ENCODE data around the gene LMOD3. TPM values are rescaled to one million over a fixed set of nuclear protein-coding genes. Genes with fewer than 3 reads are reported as not detected.

LMOD3 gene
- total RNA-seq, 1 donor from 2014 or later, result not detected

DNA sequence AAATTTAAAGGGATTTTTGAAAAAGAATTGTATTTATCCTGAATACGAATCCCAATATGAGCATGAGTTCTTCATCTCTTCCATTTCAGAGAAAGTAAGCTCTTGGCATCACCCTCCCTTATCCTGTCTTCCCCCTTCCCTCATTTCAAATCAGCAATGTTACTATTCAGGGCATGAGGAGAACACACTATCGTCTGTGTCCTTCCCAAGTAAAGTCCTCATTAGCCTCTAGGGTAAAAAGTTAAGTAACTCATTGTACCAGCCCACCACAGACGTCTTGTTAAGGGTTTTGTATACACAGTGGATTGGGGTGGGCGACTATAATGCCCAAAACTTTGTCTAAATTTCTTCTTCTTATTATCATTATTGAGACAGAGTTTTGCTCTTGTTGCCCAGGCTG lies 22.8 kb downstream of the LMOD3 start:
- H3K36me3 Mint-ChIP-seq, result peaks cover 13% of the 10 kb centered on the region
- H3K4me1 Mint-ChIP-seq, result no peaks in the 10 kb centered on the region

DNA sequence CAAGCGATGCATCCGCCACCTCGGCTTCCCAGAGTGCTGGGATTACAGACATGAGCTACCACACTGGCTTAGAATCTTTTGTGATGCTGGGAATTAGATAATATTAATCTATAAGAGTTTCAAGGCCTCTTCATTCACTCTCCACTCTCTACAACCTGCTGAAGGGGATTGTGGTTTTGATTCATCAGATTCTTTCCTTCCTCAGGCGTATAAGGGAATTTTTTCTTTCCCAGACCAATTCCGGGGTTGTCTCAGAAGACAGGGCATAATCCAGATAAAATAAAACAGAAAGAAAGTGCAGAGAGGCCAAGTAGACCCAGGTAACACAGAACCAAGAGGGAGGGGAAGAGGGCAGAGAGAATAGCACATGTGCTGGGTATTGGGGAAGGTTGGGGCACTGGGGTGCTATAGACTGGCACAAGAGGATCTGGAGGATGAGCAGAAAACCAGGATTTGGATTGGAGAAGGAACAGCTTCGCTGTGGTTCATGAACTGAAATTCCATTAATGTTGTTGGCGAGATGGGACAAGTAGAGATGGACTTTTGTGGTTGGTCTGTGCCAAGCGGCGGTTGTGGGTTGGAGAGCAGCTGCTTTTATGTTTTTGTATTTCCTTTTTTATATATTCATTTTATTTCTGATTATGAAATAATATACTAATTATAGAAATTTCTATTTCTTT lies 24.8 kb downstream of the LMOD3 start:
- DNase-seq (ENCODE audit: low spot score), result no peak
- Histone ChIP-seq H3K4me1 (peaks cover 3% of the 10 kb centered on the region), H3F3A (ENCODE audit: low read depth) (no peaks in the 10 kb centered on the region), H2AFZ (replicated peaks) (no peak overlapping the region), H3K9ac (no peak overlapping the region), H4K20me1 (ENCODE audit: low read depth) (peaks cover 6% of the 10 kb centered on the region), H3K4me3 (no peak overlapping the region), H3K27me3 (no peaks in the 10 kb centered on the region), H3K4me2 (no peak overlapping the region), H3K9me3 (ENCODE audit: low read depth) (no peaks in the 10 kb centered on the region), H3K27ac (no peak overlapping the region), H3K79me2 (ENCODE audit: low read depth) (peaks cover 7% of the 10 kb centered on the region), H3K36me3 (no peaks in the 10 kb centered on the region)
- Mint-ChIP-seq H3K4me1 (no peaks in the 10 kb centered on the region), H3K27ac (no peak overlapping the region), H3K9me3 (no peaks in the 10 kb centered on the region), H3K4me3 (no peak overlapping the region), H3K27me3 (ENCODE audit: insufficient read depth, low read depth) (no peaks in the 10 kb centered on the region), H3K36me3 (peaks cover 5% of the 10 kb centered on the region)
- TF ChIP-seq EZH2phosphoT487 (IDR thresholded peaks at IDR 0.05) (no peak), CTCF (IDR thresholded peaks at IDR 0.05) (no peak), EZH2 (IDR thresholded peaks at IDR 0.05) (no peak)

More for the DNA sequence above, 22.8 kb downstream of the LMOD3 start:
- Mint-ChIP-seq H3K27ac (no peak overlapping the region), H3K4me3 (no peak overlapping the region), H3K27me3 (ENCODE audit: insufficient read depth, low read depth) (no peaks in the 10 kb centered on the region), H3K9me3 (no peaks in the 10 kb centered on the region)
- TF ChIP-seq CTCF (IDR thresholded peaks at IDR 0.05) (no peak), EZH2phosphoT487 (IDR thresholded peaks at IDR 0.05) (no peak), EZH2 (IDR thresholded peaks at IDR 0.05) (no peak)
- Histone ChIP-seq H3K9ac (no peak overlapping the region), H3K79me2 (ENCODE audit: low read depth) (peaks cover 3% of the 10 kb centered on the region), H3K27me3 (no peaks in the 10 kb centered on the region), H3K4me3 (no peak overlapping the region), H3K4me2 (no peak overlapping the region), H3K36me3 (no peaks in the 10 kb centered on the region), H4K20me1 (ENCODE audit: low read depth) (peaks cover 2% of the 10 kb centered on the region), H3F3A (ENCODE audit: low read depth) (no peaks in the 10 kb centered on the region), H2AFZ (replicated peaks) (no peak overlapping the region), H3K4me1 (no peaks in the 10 kb centered on the region), H3K27ac (no peak overlapping the region), H3K9me3 (ENCODE audit: low read depth) (no peaks in the 10 kb centered on the region)
- DNase-seq (ENCODE audit: low spot score), result no peak

DNA sequence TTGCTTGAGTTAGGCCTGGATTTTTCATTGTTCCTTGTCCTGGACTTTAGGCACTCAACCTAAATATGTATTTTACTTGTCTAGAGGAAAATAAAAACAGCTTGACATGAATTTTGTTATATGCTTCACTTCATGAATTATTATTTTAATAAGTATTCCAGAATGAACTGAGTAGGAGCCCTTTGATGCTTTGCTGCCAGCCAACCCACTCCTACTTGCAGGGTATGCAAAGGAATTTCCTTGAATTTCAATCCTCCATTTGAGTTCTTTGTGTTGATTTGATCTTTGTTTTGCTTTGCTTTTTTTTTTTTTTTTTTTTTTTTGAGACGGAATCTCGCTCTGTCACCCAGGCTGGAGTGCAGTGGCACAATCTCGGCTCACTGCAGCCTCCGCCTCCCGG lies 26.1 kb downstream of the LMOD3 start:
- no peaks in the 10 kb centered on the region for H3K9me3 ChIP-seq (ENCODE audit: low read depth)
- no peaks in the 10 kb centered on the region for H3K36me3 ChIP-seq
- H3K27ac ChIP-seq, result no peak overlapping the region
- TF ChIP-seq EZH2 (IDR thresholded peaks at IDR 0.05) (no peak), EZH2phosphoT487 (IDR thresholded peaks at IDR 0.05) (no peak), CTCF (IDR thresholded peaks at IDR 0.05) (no peak)
- H3K9ac ChIP-seq, result no peak overlapping the region
- peaks cover 7% of the 10 kb centered on the region for H3K79me2 ChIP-seq (ENCODE audit: low read depth)
- Mint-ChIP-seq H3K4me1 (peaks cover 8% of the 10 kb centered on the region), H3K27ac (no peak overlapping the region), H3K9me3 (no peaks in the 10 kb centered on the region), H3K4me3 (no peak overlapping the region), H3K27me3 (ENCODE audit: insufficient read depth, low read depth) (no peaks in the 10 kb centered on the region), H3K36me3 (no peaks in the 10 kb centered on the region)
- H3F3A ChIP-seq (ENCODE audit: low read depth), result no peaks in the 10 kb centered on the region
- H2AFZ ChIP-seq (replicated peaks), result no peak overlapping the region
- H3K4me1 ChIP-seq, result peaks cover 10% of the 10 kb centered on the region
- H3K4me2 ChIP-seq, result no peak overlapping the region
- H4K20me1 ChIP-seq (ENCODE audit: low read depth), result peaks cover 6% of the 10 kb centered on the region
- no peaks in the 10 kb centered on the region for H3K27me3 ChIP-seq
- no peak for DNase-seq (ENCODE audit: low spot score)
- H3K4me3 ChIP-seq, result no peak overlapping the region
